Pancreas (tissue), 10 donors: ENCODE results near the gene HNRNPM. TPM values are rescaled to one million over a fixed set of nuclear protein-coding genes. Genes with fewer than 3 reads are reported as not detected.

Experiments
- ATAC-seq, 4 donors: fragments of 200-7000 bp; cut with Tn5 transposase; one replicate each; pipeline versions ENCODE4 v1.8.0 to v1.9.1; 2020; ENCODE audit warnings: mild to moderate bottlenecking in 4 of 4, moderate library complexity in 4 of 4
- DNase-seq, 6 donors: peaks; one replicate each; pipeline ENCODE4 v3.0.0-alpha.2; 2020
- FAIRE-seq: peaks from 2 replicates; lab custom pipeline; 2012; peaks lifted over from hg19 to GRCh38; lab: Jason Lieb, UNC
- H3K27ac ChIP-seq, 4 donors: fragments of 200-600 bp; sonication (generic); 1 replicate in 3 of 4; 2 replicates in 1 of 4; pipeline versions ENCODE4 v1.5.0 to v1.8.0; 2020
- H3K27me3 ChIP-seq, 4 donors: fragments of 200-600 bp; one replicate each; pipeline ENCODE4 v1.8.0; 2021
- H3K36me3 ChIP-seq, 3 donors: fragments of 200-600 bp; sonication (generic) in 1 of 3; one replicate each; pipeline versions ENCODE4 v1.5.0 to v1.8.0; 2020 to 2021
- H3K4me1 ChIP-seq, 3 donors: fragments of 200-600 bp; one replicate each; pipeline ENCODE4 v1.8.0; 2021
- H3K4me3 ChIP-seq, 4 donors: fragments of 200-600 bp; sonication (generic) in 2 of 4; one replicate each; pipeline versions ENCODE4 v1.5.0 to v1.8.0; 2020 to 2021
- H3K9me3 ChIP-seq, 4 donors: fragments of 200-600 bp; one replicate each; pipeline ENCODE4 v1.8.0; 2021
- CTCF ChIP-seq, 4 donors: fragments of 200-600 bp; sonication (generic) in 3 of 4; IDR thresholded peaks; one replicate each; pipeline versions ENCODE4 v1.5.0 to v1.8.0; 2021; ENCODE audit warnings: antibody characterized with exemption in 4 of 4
- WGBS, 2 donors: extraction: QIAGEN DNeasy Blood & Tissue Kit; methylation state at CpG; one replicate each; pipeline ENCODE4 v1.1.7; 2013; 5-methylcytosine and 5-hydroxymethylcytosine counted together
- intact Hi-C, 3 donors: fragments of 100-400 bp; cut with DNase I; formaldehyde crosslinking; loops; one replicate each; pipeline versions ENCODE4 v1.11.1 to v1.14.2; 2022
- polyA plus RNA-seq, 2 donors: library from polyadenylated mRNA; stranded (reverse); fragments of 200-250 nt; gene quantifications; one replicate each; pipeline ENCODE4 v1.2.3, GENCODE V29; 2013
- total RNA-seq, 6 donors: library from RNA; stranded (reverse); fragmentation: NEBNext Ultra II Directional in 4 of 6; extraction: Animal tissue kit (Norgen Biotek cat#: 25700) in 4 of 6; gene quantifications; one replicate each; pipeline versions ENCODE4 v1.2.1 to v1.2.4, GENCODE V29; 2021 to 2023
- donor health status: healthy with polysubstance abuse.
- donor health status: DM: no; HTN: no; CAD: no; lungs with moderate emphysema.
- donor health status: DM: no; HTN: no; CAD: no.
- donor health status: control.
- donor health status: control.
- donor health status: Bipolar disorder and iron deficiency.
- donor health status: DM: yes; HTN: yes; CAD: no.
- donor health status: DM: no; HTN: no; CAD: no.
- donor health status: DM: no; HTN: no; CAD: no.
- donor health status: DM: yes; HTN: yes; CAD: no.

Gene HNRNPM
- total and polyA plus RNA-seq, 8 donors: 44.5 to 90.1 (median 66.6) TPM

GRCh38 chr19:8503510-8503909 is 58.7 kb downstream of the HNRNPM start:
- ATAC-seq (no peak), DNase-seq (no peak), FAIRE-seq (no peak)
- no peak for TF ChIP-seq CTCF (IDR thresholded peaks at IDR 0.05)
- Histone ChIP-seq H3K4me1 (no peaks in the 10 kb centered on the region), H3K9me3 (no peaks in the 10 kb centered on the region), H3K4me3 (no peak overlapping the region), H3K27ac (no peak overlapping the region), H3K27me3 (no peaks in the 10 kb centered on the region), H3K36me3 (no peaks in the 10 kb centered on the region)
- WGBS, 2 donors: 86 to 91% methylated on average over 7 of the region's 7 CpGs
- intact Hi-C loops: loop anchor here in 2 of 3 donors (10.0 kb wide), 1 partner anchor 149 kb away; no protein-coding TSS in a partner anchor

- FAIRE-seq: no peak
- Histone ChIP-seq H3K4me3 (no peak overlapping the region), H3K4me1 (no peaks in the 10 kb centered on the region), H3K36me3 (no peaks in the 10 kb centered on the region), H3K27me3 (no peaks in the 10 kb centered on the region), H3K27ac (no peak overlapping the region), H3K9me3 (no peaks in the 10 kb centered on the region)
- ATAC-seq: no peak
- WGBS, 2 donors: 82 to 83% methylated on average over 7 of the region's 7 CpGs
- DNase-seq: no peak
- no peak for TF ChIP-seq CTCF (IDR thresholded peaks at IDR 0.05)
- intact Hi-C loops: loop anchor here in 2 of 3 donors (10.0 kb wide), 1 partner anchor 149 kb away; no protein-coding TSS in a partner anchor
Measured at GRCh38 chr19:8504171-8504570, 59.4 kb downstream of the HNRNPM start.

- intact Hi-C loops: loop anchor here (5.0 to 10.0 kb wide), 2 partner anchors 148 to 150 kb away; no protein-coding TSS in a partner anchor
- FAIRE-seq (no peak), ATAC-seq (no peak), DNase-seq (no peak)
- Histone ChIP-seq H3K27ac (no peak overlapping the region), H3K36me3 (no peaks in the 10 kb centered on the region), H3K4me1 (no peaks in the 10 kb centered on the region), H3K4me3 (no peak overlapping the region), H3K9me3 (no peaks in the 10 kb centered on the region), H3K27me3 (no peaks in the 10 kb centered on the region)
- 79 to 81% methylated on average over 6 of the region's 6 CpGs for WGBS, 2 donors
- no peak for TF ChIP-seq CTCF (IDR thresholded peaks at IDR 0.05)
Measured at GRCh38 chr19:8504919-8505318, 60.1 kb downstream of the HNRNPM start.

GRCh38 chr19:8505680-8506401 is 61.1 kb downstream of the HNRNPM start:
- WGBS, 2 donors: 0 to 1% methylated on average over 46 to 56 of the region's 56 CpGs

More at GRCh38 chr19:8505680-8506401, 61.1 kb downstream of the HNRNPM start:
- H3K36me3 ChIP-seq: no peaks in the 10 kb centered on the region
- H3K9me3 ChIP-seq: no peaks in the 10 kb centered on the region
- peak; percentile 81 to 96 (median 87) for DNase-seq
- no peaks in the 10 kb centered on the region for H3K4me1 ChIP-seq
- no peaks in the 10 kb centered on the region for H3K27me3 ChIP-seq
- peak; percentile 89 to 95 (median 92) for ATAC-seq
- peak; percentile 74 to 86 (median 82) for TF ChIP-seq CTCF (IDR thresholded peaks at IDR 0.05)
- peak overlapping the region; percentile 37 to 64 (median 51) for H3K4me3 ChIP-seq
- intact Hi-C loops: loop anchor here (5.0 to 10.0 kb wide), 2 partner anchors 149 to 151 kb away; no protein-coding TSS in a partner anchor
- peak overlapping the region; percentile 19 to 46 (median 36) for H3K27ac ChIP-seq
- no peak for FAIRE-seq
